ENCODE measurements around the gene GRXCR2. TPM values are rescaled to one million over a fixed set of nuclear protein-coding genes. Genes with fewer than 3 reads are reported as not detected.
"Not testable (repeated sequence)": the region's sequence is repeated elsewhere in the genome, so short reads cannot be mapped to it uniquely, and the experiment has no call there.

GRXCR2 gene
- total RNA-seq, 1 experiment from 2014 or later = not detected

GRCh38 chr5:145887217-145887616 is 14.4 kb upstream of the GRXCR2 start:
- no peak for DNase-seq (ENCODE audit: low read depth)

GRCh38 chr5:145874765-145875164 is 2.0 kb upstream of the GRXCR2 start:
- DNase-seq (ENCODE audit: low read depth) = no peak

GRCh38 chr5:145872486-145872885 is 328 bp downstream of the GRXCR2 start:
- DNase-seq (ENCODE audit: low read depth) = no peak

GRCh38 chr5:145869753-145870152 is 3.1 kb downstream of the GRXCR2 start:
- DNase-seq (ENCODE audit: low read depth) = no peak

GRCh38 chr5:145867806-145868205 is 5.0 kb downstream of the GRXCR2 start:
- no peak for DNase-seq (ENCODE audit: low read depth)

- DNase-seq (ENCODE audit: low read depth) = not testable (repeated sequence)
These were observed 8.4 kb downstream of the GRXCR2 start for GRCh38 chr5:145864432-145864831.

- no peak for DNase-seq (ENCODE audit: low read depth)
These were observed 9.8 kb downstream of the GRXCR2 start for GRCh38 chr5:145863003-145863402.

GRCh38 chr5:145859897-145860296 is 12.9 kb downstream of the GRXCR2 start:
- DNase-seq (ENCODE audit: low read depth) = no peak

GRCh38 chr5:145859453-145859852 is 13.4 kb downstream of the GRXCR2 start:
- DNase-seq (ENCODE audit: low read depth) = no peak

- no peak for DNase-seq (ENCODE audit: low read depth)
These were observed 13.9 kb downstream of the GRXCR2 start for GRCh38 chr5:145858959-145859358.

GRCh38 chr5:145856285-145856818 is 16.5 kb downstream of the GRXCR2 start:
- peak; percentile 48 for DNase-seq (ENCODE audit: low read depth)

GRCh38 chr5:145855763-145856267 is 17.0 kb downstream of the GRXCR2 start:
- peak; percentile 38 for DNase-seq (ENCODE audit: low read depth)

- DNase-seq (ENCODE audit: low read depth) = peak; percentile 80
These were observed 18.1 kb downstream of the GRXCR2 start for GRCh38 chr5:145854651-145855258.

- no peak for DNase-seq (ENCODE audit: low read depth)
These were observed 18.9 kb downstream of the GRXCR2 start for GRCh38 chr5:145853781-145854376.

- DNase-seq (ENCODE audit: low read depth) = no peak
These were observed 19.8 kb downstream of the GRXCR2 start for GRCh38 chr5:145852990-145853389.

- peak; percentile 71 for DNase-seq (ENCODE audit: low read depth)
These were observed 24.0 kb downstream of the GRXCR2 start for GRCh38 chr5:145848854-145849253.

GRCh38 chr5:145847499-145848497 is 25.0 kb downstream of the GRXCR2 start:
- peak; percentile 81 for DNase-seq (ENCODE audit: low read depth)

- DNase-seq (ENCODE audit: low read depth) = no peak
These were observed 26.7 kb downstream of the GRXCR2 start for GRCh38 chr5:145846081-145846480.

- no peak for DNase-seq (ENCODE audit: low read depth)
These were observed 31.5 kb downstream of the GRXCR2 start for GRCh38 chr5:145841299-145841698.

- no peak for DNase-seq (ENCODE audit: low read depth)
These were observed 32.2 kb downstream of the GRXCR2 start for GRCh38 chr5:145840458-145841132.

GRCh38 chr5:145838276-145838675 is 34.5 kb downstream of the GRXCR2 start:
- no peak for DNase-seq (ENCODE audit: low read depth)

All from LHCN-M2 (cell line).